ENCODE results near the gene DCTN4.

DNA sequence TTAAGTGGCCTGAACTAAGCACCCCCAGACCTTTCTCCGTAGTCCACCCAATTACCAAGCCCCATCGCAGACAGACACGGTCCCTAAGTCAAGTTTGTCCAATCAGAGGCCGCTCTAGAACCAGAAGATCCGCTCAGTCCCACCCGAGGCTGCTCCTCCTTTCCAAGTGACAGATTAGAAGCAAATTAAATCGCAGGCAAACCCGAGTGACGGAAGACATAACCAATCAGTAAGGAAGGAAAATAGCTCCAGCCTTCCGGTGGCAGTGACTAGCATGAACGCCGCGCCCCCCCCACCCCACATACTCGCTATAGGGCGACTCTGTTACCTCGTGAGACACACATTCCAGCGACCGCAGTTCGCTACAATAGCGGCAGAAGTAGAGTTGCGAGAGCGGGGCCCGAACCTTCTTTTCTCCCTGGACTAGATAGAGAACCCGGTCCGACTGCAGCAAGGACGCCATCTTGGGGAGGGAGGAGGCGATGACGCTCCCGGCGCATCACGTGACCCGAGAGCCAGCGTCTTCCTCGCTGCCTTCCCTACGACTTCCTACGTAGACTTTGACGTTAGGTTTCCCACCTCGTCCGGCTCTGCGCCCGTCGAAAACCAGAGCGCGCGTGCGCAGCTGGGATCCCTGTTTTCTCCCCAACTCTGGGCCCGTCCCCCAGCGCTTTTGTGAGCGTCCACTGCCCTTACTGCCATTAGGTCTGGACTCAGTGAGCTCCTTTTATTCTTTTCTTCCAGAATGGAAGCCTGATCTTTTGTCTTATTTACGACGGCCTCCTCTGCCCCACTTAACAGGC, at the start of gene DCTN4:
- TF ChIP-seq, protein P1, sequence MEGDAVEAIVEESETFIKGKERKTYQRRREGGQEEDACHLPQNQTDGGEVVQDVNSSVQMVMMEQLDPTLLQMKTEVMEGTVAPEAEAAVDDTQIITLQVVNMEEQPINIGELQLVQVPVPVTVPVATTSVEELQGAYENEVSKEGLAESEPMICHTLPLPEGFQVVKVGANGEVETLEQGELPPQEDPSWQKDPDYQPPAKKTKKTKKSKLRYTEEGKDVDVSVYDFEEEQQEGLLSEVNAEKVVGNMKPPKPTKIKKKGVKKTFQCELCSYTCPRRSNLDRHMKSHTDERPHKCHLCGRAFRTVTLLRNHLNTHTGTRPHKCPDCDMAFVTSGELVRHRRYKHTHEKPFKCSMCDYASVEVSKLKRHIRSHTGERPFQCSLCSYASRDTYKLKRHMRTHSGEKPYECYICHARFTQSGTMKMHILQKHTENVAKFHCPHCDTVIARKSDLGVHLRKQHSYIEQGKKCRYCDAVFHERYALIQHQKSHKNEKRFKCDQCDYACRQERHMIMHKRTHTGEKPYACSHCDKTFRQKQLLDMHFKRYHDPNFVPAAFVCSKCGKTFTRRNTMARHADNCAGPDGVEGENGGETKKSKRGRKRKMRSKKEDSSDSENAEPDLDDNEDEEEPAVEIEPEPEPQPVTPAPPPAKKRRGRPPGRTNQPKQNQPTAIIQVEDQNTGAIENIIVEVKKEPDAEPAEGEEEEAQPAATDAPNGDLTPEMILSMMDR (IDR thresholded peaks at IDR 0.05): no peak
- peak in 1 of 2 donors; percentile 53 for TF ChIP-seq POLR2A (IDR thresholded peaks at IDR 0.05)
